PC-9 (cell line): Measurements from ENCODE around the gene ETNK2.

Experiments used
- CTCF ChIP-seq: fragments of 200-600 bp; sonication (generic); conservative IDR thresholded peaks from 2 replicates; pipeline ENCODE4 v1.6.1; 2017; ENCODE audit warnings: mixed run types, antibody characterized with exemption, mild to moderate bottlenecking, moderate library complexity
- EZH2 ChIP-seq: fragments of 200-600 bp; sonication (generic); IDR thresholded peaks from 2 replicates; pipeline ENCODE4 v1.8.0; 2017; ENCODE audit warnings: antibody characterized with exemption, low read depth

GRCh38 chr1:204110894-204111633 lies 40.8 kb downstream of the ETNK2 start:
- no peak for TF ChIP-seq CTCF
- TF ChIP-seq EZH2, result no peak
